Liver (tissue), 3 donors: ENCODE results near the gene ARX.

Source experiments
- TAF1 ChIP-seq: conservative IDR thresholded peaks from 2 replicates; pipeline ENCODE4 v1.6.1; 2016; ENCODE audit warnings: antibody characterized with exemption, mild to moderate bottlenecking
- TF ChIP-seq, protein P1 (sequence below): fragments of 150-350 bp; IDR thresholded peaks from 2 replicates; pipeline ENCODE4 v1.5.1; 2017; ENCODE audit warnings: improper control_type of control experiment, low read depth, low read length; ENCODE audit not compliant: missing input control
- TF ChIP-seq, protein P2 (sequence below): IDR thresholded peaks from 2 replicates; pipeline ENCODE4 v1.6.1; 2016; ENCODE audit warnings: antibody characterized with exemption
- donor health status: healthy.
- donor health status: healthy.

DNA sequence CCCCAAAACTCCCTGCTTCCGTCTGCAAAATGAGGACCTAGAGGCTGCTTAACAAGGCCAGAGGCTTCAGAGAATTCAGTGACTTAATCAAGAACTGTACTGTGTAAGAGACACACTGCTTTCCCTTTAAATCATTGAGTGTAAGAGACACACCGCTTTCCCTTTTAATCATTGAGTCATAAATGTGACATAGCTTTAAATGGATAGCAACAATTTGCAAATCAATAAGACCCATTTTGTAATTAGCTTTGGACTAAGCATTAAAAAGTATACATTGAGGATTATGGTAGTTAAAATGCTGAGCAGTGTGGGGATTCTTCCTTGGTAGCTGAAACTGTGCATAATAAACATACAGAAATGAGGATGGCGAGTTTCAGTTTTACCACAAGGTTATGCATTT is 31.8 kb downstream of the ARX start:
- TF ChIP-seq, protein P1, sequence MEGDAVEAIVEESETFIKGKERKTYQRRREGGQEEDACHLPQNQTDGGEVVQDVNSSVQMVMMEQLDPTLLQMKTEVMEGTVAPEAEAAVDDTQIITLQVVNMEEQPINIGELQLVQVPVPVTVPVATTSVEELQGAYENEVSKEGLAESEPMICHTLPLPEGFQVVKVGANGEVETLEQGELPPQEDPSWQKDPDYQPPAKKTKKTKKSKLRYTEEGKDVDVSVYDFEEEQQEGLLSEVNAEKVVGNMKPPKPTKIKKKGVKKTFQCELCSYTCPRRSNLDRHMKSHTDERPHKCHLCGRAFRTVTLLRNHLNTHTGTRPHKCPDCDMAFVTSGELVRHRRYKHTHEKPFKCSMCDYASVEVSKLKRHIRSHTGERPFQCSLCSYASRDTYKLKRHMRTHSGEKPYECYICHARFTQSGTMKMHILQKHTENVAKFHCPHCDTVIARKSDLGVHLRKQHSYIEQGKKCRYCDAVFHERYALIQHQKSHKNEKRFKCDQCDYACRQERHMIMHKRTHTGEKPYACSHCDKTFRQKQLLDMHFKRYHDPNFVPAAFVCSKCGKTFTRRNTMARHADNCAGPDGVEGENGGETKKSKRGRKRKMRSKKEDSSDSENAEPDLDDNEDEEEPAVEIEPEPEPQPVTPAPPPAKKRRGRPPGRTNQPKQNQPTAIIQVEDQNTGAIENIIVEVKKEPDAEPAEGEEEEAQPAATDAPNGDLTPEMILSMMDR = no peak
- no peak for TF ChIP-seq TAF1
- TF ChIP-seq, protein P2, sequence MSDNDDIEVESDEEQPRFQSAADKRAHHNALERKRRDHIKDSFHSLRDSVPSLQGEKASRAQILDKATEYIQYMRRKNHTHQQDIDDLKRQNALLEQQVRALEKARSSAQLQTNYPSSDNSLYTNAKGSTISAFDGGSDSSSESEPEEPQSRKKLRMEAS = no peak
